Heart left ventricle (tissue), 16 donors: ENCODE data around the gene TAF1D. TPM values are rescaled to one million over a fixed set of nuclear protein-coding genes. Genes with fewer than 3 reads are reported as not detected.
"Not testable (repeated sequence)": the region's sequence is repeated elsewhere in the genome, so short reads cannot be mapped to it uniquely, and the experiment has no call there.

Experiments used
- ATAC-seq, 4 donors: fragments of 200-7000 bp; cut with Tn5 transposase; one replicate each; pipeline ENCODE4 v1.9.1; 2020 to 2022; ENCODE audit warnings: moderate library complexity in 4 of 4, mild to moderate bottlenecking in 3 of 4, moderate number of reproducible peaks in 1 of 4
- DNase-seq, 5 donors: peaks; one replicate each; pipeline ENCODE4 v3.0.0-alpha.2; 2020
- H3K27ac ChIP-seq, 12 donors: fragments of 200-600 bp; sonication (generic) in 4 of 12; one replicate each; pipeline versions ENCODE4 v1.5.0 to v1.8.0; 2016 to 2022; ENCODE audit warnings: mild to moderate bottlenecking in 2 of 12
- H3K27me3 ChIP-seq, 9 donors: fragments of 200-600 bp; sonication (generic) in 2 of 9; one replicate each; pipeline versions ENCODE4 v1.5.1 to v1.8.0; 2016 to 2022; ENCODE audit warnings: mild to moderate bottlenecking in 3 of 9
- H3K36me3 ChIP-seq, 9 donors: fragments of 200-600 bp; sonication (generic) in 2 of 9; one replicate each; pipeline versions ENCODE4 v1.5.0 to v1.8.0; 2018 to 2022; ENCODE audit warnings: mild to moderate bottlenecking in 2 of 9
- H3K4me1 ChIP-seq, 12 donors: fragments of 200-600 bp; sonication (generic) in 4 of 12; one replicate each; pipeline versions ENCODE4 v1.5.0 to v1.8.0; 2016 to 2022; ENCODE audit warnings: mild to moderate bottlenecking in 3 of 12
- H3K4me3 ChIP-seq, 12 donors: fragments of 200-600 bp; sonication (generic) in 4 of 12; one replicate each; pipeline versions ENCODE4 v1.5.0 to v1.8.0; 2017 to 2022; ENCODE audit warnings: mild to moderate bottlenecking in 9 of 12, moderate library complexity in 4 of 12
- H3K9me3 ChIP-seq, 12 donors: fragments of 200-600 bp; sonication (generic) in 4 of 12; one replicate each; pipeline versions ENCODE4 v1.5.0 to v1.8.0; 2016 to 2022; ENCODE audit warnings: mild to moderate bottlenecking in 1 of 12
- POLR2A ChIP-seq, 2 donors: fragments of 450-650 bp; IDR thresholded peaks; one replicate each; pipeline ENCODE4 v1.6.1; 2017; ENCODE audit warnings: antibody characterized with exemption in 2 of 2, mild to moderate bottlenecking in 2 of 2, moderate library complexity in 2 of 2
- WGBS, 4 donors: extraction: QIAGEN DNeasy Blood & Tissue Kit in 2 of 4; methylation state at CpG; one replicate each; pipeline versions ENCODE4 v1.1.5 to v1.1.7; 2013 to 2018; 5-methylcytosine and 5-hydroxymethylcytosine counted together
- intact Hi-C, 10 donors: fragments of 100-400 bp; cut with DNase I; formaldehyde crosslinking; loops; one replicate each; pipeline versions ENCODE4 v1.11.1 to v1.14.2; 2022
- polyA plus RNA-seq, 2 donors: library from polyadenylated mRNA; stranded (reverse); fragments of 200-250 nt; gene quantifications; one replicate each; pipeline ENCODE4 v1.2.3, GENCODE V29; 2013
- total RNA-seq, 9 donors: library from RNA; depleted of rRNA in 2 of 9; stranded (reverse); fragments of >200 nt in 2 of 9; fragmentation: NEBNext Ultra II Directional in 3 of 9; extraction: Animal tissue kit (Norgen Biotek cat#: 25700) in 3 of 9; gene quantifications; one replicate each; pipeline versions ENCODE4 v1.1.0 to v1.2.4, GENCODE V29; 2016 to 2023
- TF ChIP-seq, protein P1 (sequence below), 12 donors: fragments of 200-600 bp; sonication (generic) in 4 of 12; IDR thresholded peaks; one replicate each; pipeline versions ENCODE4 v1.5.0 to v1.8.0; 2018 to 2022; ENCODE audit warnings: antibody characterized with exemption in 12 of 12, mild to moderate bottlenecking in 5 of 12
- donor health status: ischemic (EF 13 %, LVEDD 7.1; RV severe dilation, severe dysfunction).
- donor health status: healthy with polysubstance abuse.
- donor health status: DM: no; HTN: yes; CAD: no.
- donor health status: DM: no; HTN: no; CAD: no.
- donor health status: ischemic (EF 25% LVEDD 6.9; RV normal size, moderate dysfunction).
- donor health status: ischemic (EF 25% LVEDD 5.7; RV mildly dilated, moderate dysfunction).
- donor health status: healthy.
- donor health status: DM: yes; HTN: yes; CAD: no.
- donor health status: ischemic (EF 35%, LVEDD 5.7; RV mildly dilated, moderate dysfunction).
- donor health status: nonischemic (EF 11% LVEDD 7.7; RV severe dilation, severe dysfunction).
- donor health status: DM: yes; HTN: yes; CAD: no.
- donor health status: PGD.
- donor health status: ischemic (EF 29% LVEDD 5.4; RV normal size, mild dysfunction).
- donor health status: nonischemic (EF 23%, LVEDD 6.1; RV moderate dilation, normal function).

Gene TAF1D
- total and polyA plus RNA-seq, 11 donors, result 17.0 to 57.6 (median 36.8) TPM

- intact Hi-C loops, result no loop called here
- H3K27me3 ChIP-seq, result no peaks in the 10 kb centered on the region
- DNase-seq, result no peak
- no peaks in the 10 kb centered on the region for H3K9me3 ChIP-seq
- no peak overlapping the region for H3K4me3 ChIP-seq
- WGBS, 4 donors, result 89 to 94% (median 90%) methylated on average over 3 of the region's 3 CpGs
- no peak overlapping the region for H3K27ac ChIP-seq
- TF ChIP-seq, protein P1, sequence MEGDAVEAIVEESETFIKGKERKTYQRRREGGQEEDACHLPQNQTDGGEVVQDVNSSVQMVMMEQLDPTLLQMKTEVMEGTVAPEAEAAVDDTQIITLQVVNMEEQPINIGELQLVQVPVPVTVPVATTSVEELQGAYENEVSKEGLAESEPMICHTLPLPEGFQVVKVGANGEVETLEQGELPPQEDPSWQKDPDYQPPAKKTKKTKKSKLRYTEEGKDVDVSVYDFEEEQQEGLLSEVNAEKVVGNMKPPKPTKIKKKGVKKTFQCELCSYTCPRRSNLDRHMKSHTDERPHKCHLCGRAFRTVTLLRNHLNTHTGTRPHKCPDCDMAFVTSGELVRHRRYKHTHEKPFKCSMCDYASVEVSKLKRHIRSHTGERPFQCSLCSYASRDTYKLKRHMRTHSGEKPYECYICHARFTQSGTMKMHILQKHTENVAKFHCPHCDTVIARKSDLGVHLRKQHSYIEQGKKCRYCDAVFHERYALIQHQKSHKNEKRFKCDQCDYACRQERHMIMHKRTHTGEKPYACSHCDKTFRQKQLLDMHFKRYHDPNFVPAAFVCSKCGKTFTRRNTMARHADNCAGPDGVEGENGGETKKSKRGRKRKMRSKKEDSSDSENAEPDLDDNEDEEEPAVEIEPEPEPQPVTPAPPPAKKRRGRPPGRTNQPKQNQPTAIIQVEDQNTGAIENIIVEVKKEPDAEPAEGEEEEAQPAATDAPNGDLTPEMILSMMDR (IDR thresholded peaks at IDR 0.05), result no peak
- no peak for TF ChIP-seq POLR2A (IDR thresholded peaks at IDR 0.05)
- H3K36me3 ChIP-seq, result peaks cover 0 to 41% (median 31%) of the 10 kb centered on the region in 9 donors
- no peak for ATAC-seq
- no peaks in the 10 kb centered on the region for H3K4me1 ChIP-seq
These were observed 25.7 kb upstream of the TAF1D start for GRCh38 chr11:93767018-93767417.

- 81 to 86% (median 84%) methylated on average over 5 of the region's 5 CpGs for WGBS, 4 donors
- TF ChIP-seq, protein P1 (IDR thresholded peaks at IDR 0.05), result no peak
- no peak for TF ChIP-seq POLR2A (IDR thresholded peaks at IDR 0.05)
- no peak for ATAC-seq
- DNase-seq, result no peak
- Histone ChIP-seq H3K27ac (no peak overlapping the region), H3K4me3 (no peak overlapping the region), H3K4me1 (no peaks in the 10 kb centered on the region), H3K27me3 (no peaks in the 10 kb centered on the region), H3K9me3 (no peaks in the 10 kb centered on the region), H3K36me3 (peaks cover 0 to 46% (median 36%) of the 10 kb centered on the region in 9 donors)
- intact Hi-C loops, result no loop called here
These were observed 25.2 kb upstream of the TAF1D start for GRCh38 chr11:93766504-93766903.

GRCh38 chr11:93765551-93765950 lies 24.3 kb upstream of the TAF1D start:
- no peak for TF ChIP-seq POLR2A (IDR thresholded peaks at IDR 0.05)
- TF ChIP-seq, protein P1 (IDR thresholded peaks at IDR 0.05), result no peak
- H3K27me3 ChIP-seq, result no peaks in the 10 kb centered on the region
- DNase-seq (no peak), ATAC-seq (no peak)
- H3K4me1 ChIP-seq, result no peaks in the 10 kb centered on the region
- no peak overlapping the region for H3K4me3 ChIP-seq
- H3K9me3 ChIP-seq, result no peaks in the 10 kb centered on the region
- WGBS, 4 donors, result 38 to 56% (median 47%) methylated on average over 2 of the region's 2 CpGs
- peaks cover 0 to 56% (median 46%) of the 10 kb centered on the region in 9 donors for H3K36me3 ChIP-seq
- no peak overlapping the region for H3K27ac ChIP-seq
- intact Hi-C loops, result no loop called here

- Histone ChIP-seq H3K4me1 (no peaks in the 10 kb centered on the region), H3K4me3 (no peak overlapping the region), H3K27ac (no peak overlapping the region), H3K27me3 (no peaks in the 10 kb centered on the region), H3K36me3 (peaks cover 3 to 92% (median 82%) of the 10 kb centered on the region in 9 donors), H3K9me3 (peaks cover 0 to 5% (median 0%) of the 10 kb centered on the region in 12 donors)
- TF ChIP-seq POLR2A (IDR thresholded peaks at IDR 0.05), result no peak
- TF ChIP-seq, protein P1 (IDR thresholded peaks at IDR 0.05), result no peak
- WGBS, 4 donors, result 93 to 100% (median 96%) methylated on average over 1 of the region's 1 CpG
- ATAC-seq (no peak), DNase-seq (no peak)
- intact Hi-C loops, result no loop called here
These were observed 20.6 kb upstream of the TAF1D start for GRCh38 chr11:93761910-93762309.

DNA sequence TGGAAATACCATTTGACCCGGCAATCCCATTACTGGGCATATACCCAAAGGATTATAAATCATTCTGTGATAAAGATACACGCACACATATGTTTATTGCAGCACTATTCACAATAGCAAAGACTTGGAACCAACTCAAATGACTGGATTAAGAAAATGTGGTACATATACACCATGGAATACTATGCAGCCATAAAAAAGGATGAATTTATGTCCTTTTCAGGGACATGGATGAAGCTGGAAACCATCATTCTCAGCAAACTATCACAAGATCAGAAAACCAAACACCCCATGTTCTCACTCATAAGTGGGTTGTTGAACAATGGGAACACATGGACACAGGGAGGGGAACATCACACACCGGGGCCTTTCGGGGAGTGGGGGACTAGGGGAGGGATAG lies 17.8 kb upstream of the TAF1D start:
- intact Hi-C loops, result loop anchor here in 1 of 10 donors (5.0 kb wide), 1 partner anchor 38 kb away; no protein-coding TSS in a partner anchor
- 96 to 99% (median 98%) methylated on average over 4 of the region's 4 CpGs for WGBS, 4 donors
- not testable (repeated sequence) for H3K4me3 ChIP-seq, H3K27me3 ChIP-seq, H3K27ac ChIP-seq, H3K4me1 ChIP-seq, ATAC-seq, DNase-seq, H3K9me3 ChIP-seq
- H3K36me3 ChIP-seq, result peaks cover 3 to 100% (median 95%) of the 10 kb centered on the region in 9 donors
